ENCODE measurements around the gene BTN1A1.

DNA sequence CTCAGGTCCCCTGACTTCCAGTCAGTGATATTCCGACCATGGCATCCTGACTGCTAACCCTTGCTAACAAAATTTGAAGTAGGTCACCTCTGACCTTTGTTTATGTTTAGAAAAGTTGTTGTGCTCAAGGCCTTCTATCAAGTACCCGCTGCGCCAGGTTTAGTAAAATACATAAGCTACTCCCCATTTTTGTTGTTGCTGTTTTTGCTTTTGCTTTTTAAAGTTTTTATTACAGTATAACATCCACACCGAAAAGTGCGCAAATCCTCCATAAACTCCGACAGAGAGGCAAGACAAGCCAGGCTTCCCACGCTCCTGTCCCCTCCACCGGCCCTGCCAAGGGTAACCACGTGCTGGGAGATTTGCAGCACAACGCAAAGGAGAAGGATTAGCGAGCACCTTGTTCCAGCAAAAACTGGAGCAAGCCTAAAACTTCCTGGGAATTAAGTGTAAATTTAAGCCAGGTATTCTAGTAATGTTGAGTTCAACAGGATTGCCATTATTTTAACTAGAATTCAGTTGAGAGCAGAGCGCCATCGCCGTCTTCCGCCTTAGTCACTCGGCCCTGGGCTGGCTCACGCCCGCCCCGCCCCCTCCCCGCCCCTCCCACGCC is 20.2 kb downstream of the BTN1A1 start:
- TF ChIP-seq, protein P1, sequence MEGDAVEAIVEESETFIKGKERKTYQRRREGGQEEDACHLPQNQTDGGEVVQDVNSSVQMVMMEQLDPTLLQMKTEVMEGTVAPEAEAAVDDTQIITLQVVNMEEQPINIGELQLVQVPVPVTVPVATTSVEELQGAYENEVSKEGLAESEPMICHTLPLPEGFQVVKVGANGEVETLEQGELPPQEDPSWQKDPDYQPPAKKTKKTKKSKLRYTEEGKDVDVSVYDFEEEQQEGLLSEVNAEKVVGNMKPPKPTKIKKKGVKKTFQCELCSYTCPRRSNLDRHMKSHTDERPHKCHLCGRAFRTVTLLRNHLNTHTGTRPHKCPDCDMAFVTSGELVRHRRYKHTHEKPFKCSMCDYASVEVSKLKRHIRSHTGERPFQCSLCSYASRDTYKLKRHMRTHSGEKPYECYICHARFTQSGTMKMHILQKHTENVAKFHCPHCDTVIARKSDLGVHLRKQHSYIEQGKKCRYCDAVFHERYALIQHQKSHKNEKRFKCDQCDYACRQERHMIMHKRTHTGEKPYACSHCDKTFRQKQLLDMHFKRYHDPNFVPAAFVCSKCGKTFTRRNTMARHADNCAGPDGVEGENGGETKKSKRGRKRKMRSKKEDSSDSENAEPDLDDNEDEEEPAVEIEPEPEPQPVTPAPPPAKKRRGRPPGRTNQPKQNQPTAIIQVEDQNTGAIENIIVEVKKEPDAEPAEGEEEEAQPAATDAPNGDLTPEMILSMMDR (conservative IDR thresholded peaks at IDR 0.05 in 1 of 2, IDR thresholded peaks at IDR 0.05 in 1 of 2; ENCODE audit: low read depth in 1 of 2, low read length in 2 of 2), result no peak
- no peak for TF ChIP-seq EZH2 (IDR thresholded peaks at IDR 0.05; ENCODE audit: low read length, missing control alignments)
